ENCODE results near the gene ADAMTS17.

The ADAMTS17 gene

DNA sequence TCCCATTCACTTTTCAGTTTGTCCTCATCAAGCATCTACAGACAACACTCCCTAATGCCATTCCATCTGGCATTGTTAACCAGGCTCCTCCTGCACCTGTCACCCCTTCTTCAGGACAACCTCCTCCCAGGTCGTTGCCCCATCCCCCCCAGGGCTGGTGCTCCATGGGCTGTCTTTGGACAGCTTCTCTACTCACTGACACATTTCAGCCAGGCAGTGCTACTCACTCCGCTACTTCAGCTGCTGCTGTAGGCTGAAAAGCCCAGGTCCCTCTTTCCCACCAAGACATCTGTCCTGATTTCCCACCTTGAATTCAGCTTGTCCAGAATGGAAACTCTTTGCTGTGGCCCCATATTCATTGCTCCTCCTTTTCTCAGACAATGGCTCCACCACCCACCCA lies 61.9 kb downstream of the ADAMTS17 start:
- H3K27ac Mint-ChIP-seq = no peak overlapping the region
- H3K36me3 Mint-ChIP-seq (ENCODE audit: low read depth) = peaks cover 8% of the 10 kb centered on the region
- no peak for DNase-seq
- H3K4me1 Mint-ChIP-seq (ENCODE audit: low read depth) = no peaks in the 10 kb centered on the region
- H3K9me3 Mint-ChIP-seq = no peaks in the 10 kb centered on the region
- no peaks in the 10 kb centered on the region for H3K27me3 Mint-ChIP-seq
- no peak overlapping the region for H3K4me3 Mint-ChIP-seq

DNA sequence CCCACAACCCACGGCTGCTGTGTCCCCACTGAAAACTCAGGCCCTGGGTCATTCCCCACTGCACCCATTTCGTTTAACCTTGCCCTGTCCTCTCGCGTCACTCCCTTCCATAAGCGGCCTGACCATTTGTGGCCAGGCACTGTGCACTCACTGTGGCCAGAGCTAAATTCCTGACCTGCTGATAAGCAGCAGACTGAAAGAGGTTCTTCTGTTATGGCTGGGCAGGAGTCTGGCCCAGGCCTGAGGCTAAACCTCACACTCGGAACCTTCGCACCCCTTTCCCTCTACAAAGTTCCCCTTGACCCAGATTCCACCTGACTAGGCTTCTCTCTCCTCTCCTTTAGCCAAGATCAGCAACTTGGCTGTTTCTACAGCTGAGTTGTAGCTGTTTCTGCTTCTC lies 62.3 kb downstream of the ADAMTS17 start:
- DNase-seq = no peak
- Mint-ChIP-seq H3K4me1 (ENCODE audit: low read depth) (no peaks in the 10 kb centered on the region), H3K4me3 (no peak overlapping the region), H3K27me3 (no peaks in the 10 kb centered on the region), H3K36me3 (ENCODE audit: low read depth) (peaks cover 11% of the 10 kb centered on the region), H3K27ac (no peak overlapping the region), H3K9me3 (no peaks in the 10 kb centered on the region)

DNA sequence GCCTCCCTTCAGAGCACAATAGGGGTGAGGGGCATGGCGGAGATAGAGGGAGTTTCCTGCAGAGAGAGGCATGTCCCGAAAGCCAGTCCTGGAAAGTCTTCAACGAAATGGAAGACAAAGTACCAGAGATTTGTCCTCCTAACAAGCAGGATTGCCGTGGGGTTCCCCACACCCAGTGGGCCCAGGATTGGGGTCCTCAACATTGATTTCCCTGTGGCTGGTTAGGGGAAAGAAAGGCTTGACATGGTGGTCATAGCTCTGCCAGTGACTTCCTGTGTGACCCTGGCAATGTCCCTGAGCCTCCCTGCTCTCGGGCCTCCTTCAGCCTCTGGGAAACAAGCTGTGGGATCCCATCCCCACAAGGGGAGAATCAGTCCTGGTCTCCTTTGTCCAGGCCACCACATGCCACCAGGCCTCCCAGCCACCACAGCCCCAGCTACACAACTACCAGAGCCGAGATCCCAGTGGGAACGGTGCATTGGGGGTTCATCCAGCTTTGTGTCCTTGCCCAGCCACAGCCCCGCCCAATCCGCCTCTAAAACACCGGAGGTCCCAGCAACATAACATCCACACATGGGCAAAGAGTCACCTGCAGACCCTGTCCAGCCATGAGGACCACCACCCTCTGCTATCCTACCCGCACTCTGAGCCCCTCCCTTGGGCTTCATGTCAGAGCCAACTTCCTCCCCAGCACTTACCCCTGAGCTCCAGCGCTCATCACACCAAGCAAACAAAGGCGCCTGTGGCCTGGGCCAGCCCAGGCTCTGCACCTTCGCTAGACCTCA lies 63.0 kb downstream of the ADAMTS17 start:
- no peak for DNase-seq
- Mint-ChIP-seq H3K27ac (no peak overlapping the region), H3K36me3 (ENCODE audit: low read depth) (peaks cover 14% of the 10 kb centered on the region), H3K4me1 (ENCODE audit: low read depth) (no peaks in the 10 kb centered on the region), H3K4me3 (no peak overlapping the region), H3K9me3 (peaks cover 4% of the 10 kb centered on the region), H3K27me3 (no peaks in the 10 kb centered on the region)

DNA sequence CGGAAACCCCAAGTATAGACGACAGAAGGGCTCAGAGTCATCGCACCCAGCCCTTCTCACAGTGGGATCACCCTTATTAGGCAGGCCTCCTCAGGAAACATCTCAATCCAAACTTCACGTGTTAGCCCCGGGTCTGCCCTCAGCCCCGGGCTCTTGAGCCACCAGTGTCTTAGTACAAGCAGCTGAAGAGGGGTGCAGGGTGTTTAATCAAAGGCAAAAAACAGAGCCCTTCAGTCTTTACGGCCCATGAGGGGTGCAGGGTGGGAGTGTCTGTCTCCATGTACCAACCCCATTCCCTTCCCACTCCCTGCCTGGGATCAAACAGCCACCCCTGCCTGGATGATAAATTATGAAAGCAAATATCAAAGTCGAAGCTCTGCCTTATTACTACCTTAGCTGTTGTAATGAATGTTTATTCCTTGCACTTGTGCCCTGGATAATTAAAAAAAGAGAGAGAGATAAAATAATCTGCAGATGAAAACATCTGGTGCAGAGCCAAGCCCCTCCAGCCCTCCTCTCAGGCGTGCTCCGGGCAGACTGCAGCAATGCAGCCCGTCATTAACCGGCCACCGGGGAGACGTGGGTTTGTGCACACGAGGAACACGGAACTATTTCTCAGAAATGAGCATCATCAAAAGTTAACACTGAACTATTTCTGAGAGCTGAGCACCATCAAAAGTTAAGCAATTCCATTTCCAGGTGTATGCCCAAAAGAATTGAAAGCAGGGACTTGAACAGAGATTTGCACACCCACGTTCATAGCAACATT lies 64.5 kb downstream of the ADAMTS17 start:
- Mint-ChIP-seq H3K4me3 (no peak overlapping the region), H3K36me3 (ENCODE audit: low read depth) (peaks cover 28% of the 10 kb centered on the region), H3K27ac (no peak overlapping the region), H3K4me1 (ENCODE audit: low read depth) (no peaks in the 10 kb centered on the region), H3K27me3 (no peaks in the 10 kb centered on the region), H3K9me3 (peaks cover 19% of the 10 kb centered on the region)
- no peak for DNase-seq

DNA sequence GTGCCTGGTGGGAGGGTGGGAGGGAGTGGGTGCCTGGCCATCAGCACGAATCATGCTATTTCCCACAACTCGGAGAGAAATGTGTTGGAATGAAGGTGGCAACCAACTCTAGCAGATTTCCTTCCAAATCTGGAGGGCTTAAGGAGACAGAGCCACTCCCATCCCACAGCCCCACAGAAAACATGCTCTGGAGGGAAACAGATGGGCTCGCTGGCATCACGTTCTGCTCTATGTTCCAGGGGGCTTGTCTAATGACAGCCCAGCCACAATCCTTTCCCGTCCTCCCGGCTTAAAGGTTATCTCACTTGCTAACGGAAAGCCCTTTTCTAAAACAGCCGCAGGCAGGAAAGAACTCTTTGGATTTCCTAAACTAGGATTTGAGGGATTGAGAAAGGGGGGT lies 65.3 kb downstream of the ADAMTS17 start:
- Mint-ChIP-seq H3K4me1 (ENCODE audit: low read depth) (no peaks in the 10 kb centered on the region), H3K4me3 (no peak overlapping the region), H3K27me3 (no peaks in the 10 kb centered on the region), H3K27ac (no peak overlapping the region), H3K9me3 (peaks cover 25% of the 10 kb centered on the region), H3K36me3 (ENCODE audit: low read depth) (peaks cover 35% of the 10 kb centered on the region)
- DNase-seq = no peak

DNA sequence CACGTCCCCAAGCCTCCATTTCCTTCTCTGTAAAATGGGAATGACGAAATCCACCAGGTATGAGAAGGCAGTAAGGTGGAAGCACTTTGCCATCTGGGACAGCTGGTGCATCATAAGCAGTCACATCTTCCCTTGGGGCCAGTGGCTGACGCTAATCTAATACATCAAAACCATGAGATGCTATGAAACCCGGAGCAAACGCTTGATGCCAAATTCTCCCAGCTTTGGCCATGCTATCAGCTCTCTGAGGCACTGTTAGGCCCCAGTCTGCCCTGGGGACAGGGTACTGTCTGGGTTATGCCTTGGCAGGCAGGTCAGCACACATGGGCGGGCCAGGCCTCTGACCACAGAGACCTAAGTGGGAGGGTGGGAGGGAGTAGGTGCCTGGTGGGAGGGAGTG lies 66.1 kb downstream of the ADAMTS17 start:
- no peak for DNase-seq
- H3K27ac Mint-ChIP-seq = no peak overlapping the region
- H3K4me3 Mint-ChIP-seq = no peak overlapping the region
- no peaks in the 10 kb centered on the region for H3K4me1 Mint-ChIP-seq (ENCODE audit: low read depth)
- H3K27me3 Mint-ChIP-seq = no peaks in the 10 kb centered on the region
- H3K36me3 Mint-ChIP-seq (ENCODE audit: low read depth) = peaks cover 35% of the 10 kb centered on the region
- H3K9me3 Mint-ChIP-seq = peaks cover 29% of the 10 kb centered on the region

DNA sequence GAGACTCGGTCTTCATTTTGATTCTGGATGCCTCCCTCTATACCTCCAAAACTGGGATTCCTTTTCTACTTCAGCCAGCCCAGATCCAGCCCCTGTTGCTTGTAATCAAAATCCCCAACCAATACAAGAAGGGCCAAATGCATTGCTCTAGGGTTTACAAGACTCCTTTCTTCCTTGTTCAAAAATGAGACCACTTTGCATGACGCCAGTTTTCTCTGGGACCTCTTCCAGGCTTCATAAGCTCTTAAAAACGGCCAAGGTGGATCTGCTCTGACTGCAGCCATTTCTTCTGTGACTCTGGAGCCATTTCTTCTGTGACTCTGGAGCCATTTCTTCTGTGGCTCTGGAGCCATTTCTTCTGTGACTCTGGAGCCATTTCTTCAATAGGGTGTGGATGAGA lies 71.9 kb downstream of the ADAMTS17 start:
- Mint-ChIP-seq H3K9me3 (peaks cover 30% of the 10 kb centered on the region), H3K27me3 (no peaks in the 10 kb centered on the region), H3K4me1 (ENCODE audit: low read depth) (no peaks in the 10 kb centered on the region), H3K4me3 (no peak overlapping the region), H3K36me3 (ENCODE audit: low read depth) (peaks cover 27% of the 10 kb centered on the region), H3K27ac (no peak overlapping the region)
- no peak for DNase-seq

DNA sequence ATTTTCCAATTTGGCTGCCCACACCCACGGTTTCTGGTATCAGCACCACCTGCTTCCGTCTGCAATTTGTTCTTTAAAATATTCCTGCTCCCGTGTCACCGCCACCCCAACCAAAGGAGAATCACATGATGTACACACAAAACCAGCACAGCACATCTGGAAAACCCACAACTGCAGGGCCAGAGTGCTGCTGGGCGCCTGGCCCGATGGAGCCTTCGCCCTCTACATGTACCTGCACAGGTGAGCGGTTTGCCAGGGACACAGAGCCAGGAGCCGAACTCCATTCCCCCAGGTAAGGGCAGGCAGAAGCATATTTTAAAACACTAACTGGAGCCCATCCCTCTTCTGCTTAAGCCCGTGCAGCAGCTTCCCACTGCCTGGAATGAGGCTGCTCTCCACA lies 75.6 kb downstream of the ADAMTS17 start:
- Mint-ChIP-seq H3K27me3 (no peaks in the 10 kb centered on the region), H3K27ac (no peak overlapping the region), H3K9me3 (peaks cover 4% of the 10 kb centered on the region), H3K4me1 (ENCODE audit: low read depth) (no peaks in the 10 kb centered on the region), H3K4me3 (no peak overlapping the region), H3K36me3 (ENCODE audit: low read depth) (peaks cover 6% of the 10 kb centered on the region)
- DNase-seq = no peak

DNA sequence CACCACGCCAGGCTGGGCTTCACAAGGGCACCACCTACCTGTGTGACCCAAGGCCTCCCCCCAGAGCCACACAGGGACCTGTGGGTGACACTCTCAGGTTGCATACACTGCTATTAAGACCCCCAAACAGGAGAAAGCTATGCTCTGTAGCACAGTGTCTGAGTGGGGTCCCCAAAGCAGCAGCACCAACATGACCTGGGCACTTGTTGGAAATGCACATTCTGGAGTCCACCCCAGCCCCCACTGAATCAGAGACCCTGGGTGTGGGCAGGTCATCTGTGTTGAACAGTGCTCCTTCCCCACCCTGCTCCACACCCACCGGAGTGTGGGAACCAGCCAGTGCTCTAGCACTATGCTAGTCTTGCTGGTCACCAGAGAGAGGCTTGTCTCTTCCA lies 76.1 kb downstream of the ADAMTS17 start:
- DNase-seq = no peak
- no peak overlapping the region for H3K4me3 Mint-ChIP-seq
- H3K4me1 Mint-ChIP-seq (ENCODE audit: low read depth) = no peaks in the 10 kb centered on the region
- H3K27me3 Mint-ChIP-seq = no peaks in the 10 kb centered on the region
- H3K36me3 Mint-ChIP-seq (ENCODE audit: low read depth) = peaks cover 11% of the 10 kb centered on the region
- no peak overlapping the region for H3K27ac Mint-ChIP-seq
- H3K9me3 Mint-ChIP-seq = peaks cover under 1% of the 10 kb centered on the region

DNA sequence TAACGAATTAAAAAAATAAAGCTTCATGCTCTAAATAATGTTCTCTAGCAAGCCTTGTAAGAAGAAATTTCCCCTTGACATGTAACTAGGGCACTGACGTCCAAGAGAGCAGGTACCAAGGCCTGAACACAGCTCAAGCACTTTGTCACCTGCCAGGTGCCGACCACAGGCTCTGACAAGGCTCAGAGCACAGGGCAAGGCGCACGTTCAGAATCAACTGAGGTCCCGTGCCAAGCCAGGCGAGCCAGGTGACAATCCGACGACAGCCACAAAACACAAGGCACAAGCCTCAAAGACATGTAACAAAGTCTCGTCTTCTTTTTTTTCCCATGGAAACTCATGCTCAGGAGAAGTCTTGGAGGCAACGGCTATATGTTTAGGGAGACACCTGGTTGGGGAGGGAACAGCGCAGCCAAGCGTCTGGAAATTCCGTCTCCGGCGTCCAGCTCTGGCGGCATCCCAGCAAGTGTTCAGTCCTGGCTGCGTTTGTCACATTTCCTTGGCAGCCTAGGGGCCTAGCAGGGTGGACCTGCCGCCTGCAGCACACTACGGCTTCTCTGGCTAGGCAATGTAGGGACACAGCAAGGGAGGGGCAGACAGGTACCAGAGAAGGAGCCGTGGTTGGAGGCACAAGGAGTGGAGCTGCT lies 76.7 kb downstream of the ADAMTS17 start:
- H3K9me3 Mint-ChIP-seq = no peaks in the 10 kb centered on the region
- no peaks in the 10 kb centered on the region for H3K4me1 Mint-ChIP-seq (ENCODE audit: low read depth)
- no peak for DNase-seq
- H3K4me3 Mint-ChIP-seq = no peak overlapping the region
- H3K36me3 Mint-ChIP-seq (ENCODE audit: low read depth) = peaks cover 13% of the 10 kb centered on the region
- H3K27me3 Mint-ChIP-seq = no peaks in the 10 kb centered on the region
- no peak overlapping the region for H3K27ac Mint-ChIP-seq

DNA sequence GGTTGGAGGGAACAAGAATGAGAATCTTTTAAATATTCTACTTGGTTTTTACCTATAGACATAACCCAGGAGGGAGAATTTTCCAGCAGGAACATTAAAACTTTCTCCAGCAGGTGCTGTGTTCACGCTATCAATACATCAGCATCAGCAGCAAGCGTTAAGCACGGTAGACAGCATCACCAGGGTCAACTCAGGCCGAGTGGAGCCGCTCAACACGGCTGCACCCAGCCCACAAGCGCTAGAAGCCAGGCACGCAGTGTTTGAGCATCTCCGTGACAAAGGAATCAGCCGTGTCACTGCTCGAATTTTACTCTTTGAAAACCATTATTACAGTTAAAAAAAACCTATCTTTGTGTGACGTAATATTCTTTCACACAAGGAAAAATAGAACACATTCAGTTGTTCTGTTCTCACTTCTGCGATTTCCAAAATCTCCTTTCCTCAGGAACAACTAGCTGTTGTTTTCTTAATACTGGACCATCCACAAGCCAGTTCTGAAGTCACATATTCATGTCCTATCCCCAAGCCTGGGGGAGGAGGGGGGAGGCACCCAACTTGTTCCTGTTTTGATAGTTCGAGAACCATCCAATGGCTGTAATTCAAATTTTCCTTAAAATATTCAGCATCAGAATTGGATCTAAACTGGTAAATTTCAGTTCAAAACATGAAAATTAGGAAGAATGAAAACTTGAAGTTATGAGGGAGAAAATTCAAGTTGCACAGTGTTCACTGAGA lies 77.9 kb downstream of the ADAMTS17 start:
- Mint-ChIP-seq H3K4me1 (ENCODE audit: low read depth) (no peaks in the 10 kb centered on the region), H3K27me3 (no peaks in the 10 kb centered on the region), H3K36me3 (ENCODE audit: low read depth) (peaks cover 13% of the 10 kb centered on the region), H3K4me3 (no peak overlapping the region), H3K27ac (no peak overlapping the region), H3K9me3 (no peaks in the 10 kb centered on the region)
- DNase-seq = no peak

DNA sequence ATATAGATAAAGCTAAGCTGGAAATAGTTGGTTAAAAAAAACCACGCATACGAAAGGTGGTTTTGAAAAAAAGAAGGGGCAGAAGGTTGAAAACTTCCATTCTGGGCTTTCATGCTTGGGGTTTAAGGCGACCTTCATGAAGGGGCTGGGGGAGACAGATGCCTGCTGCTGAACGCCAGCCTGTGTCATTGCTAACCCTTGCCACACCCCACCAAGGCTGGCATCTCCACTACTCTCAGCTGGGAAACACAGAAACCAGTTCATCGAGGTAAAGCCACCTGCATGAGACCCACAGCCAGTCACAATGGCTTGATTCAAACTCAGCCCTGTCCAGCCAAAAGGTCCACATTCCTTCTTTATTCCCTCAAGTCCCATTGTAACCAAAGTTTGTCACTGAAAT lies 78.7 kb downstream of the ADAMTS17 start:
- no peaks in the 10 kb centered on the region for H3K27me3 Mint-ChIP-seq
- no peak overlapping the region for H3K4me3 Mint-ChIP-seq
- H3K36me3 Mint-ChIP-seq (ENCODE audit: low read depth) = peaks cover 22% of the 10 kb centered on the region
- DNase-seq = no peak
- H3K9me3 Mint-ChIP-seq = no peaks in the 10 kb centered on the region
- H3K27ac Mint-ChIP-seq = no peak overlapping the region
- no peaks in the 10 kb centered on the region for H3K4me1 Mint-ChIP-seq (ENCODE audit: low read depth)

DNA sequence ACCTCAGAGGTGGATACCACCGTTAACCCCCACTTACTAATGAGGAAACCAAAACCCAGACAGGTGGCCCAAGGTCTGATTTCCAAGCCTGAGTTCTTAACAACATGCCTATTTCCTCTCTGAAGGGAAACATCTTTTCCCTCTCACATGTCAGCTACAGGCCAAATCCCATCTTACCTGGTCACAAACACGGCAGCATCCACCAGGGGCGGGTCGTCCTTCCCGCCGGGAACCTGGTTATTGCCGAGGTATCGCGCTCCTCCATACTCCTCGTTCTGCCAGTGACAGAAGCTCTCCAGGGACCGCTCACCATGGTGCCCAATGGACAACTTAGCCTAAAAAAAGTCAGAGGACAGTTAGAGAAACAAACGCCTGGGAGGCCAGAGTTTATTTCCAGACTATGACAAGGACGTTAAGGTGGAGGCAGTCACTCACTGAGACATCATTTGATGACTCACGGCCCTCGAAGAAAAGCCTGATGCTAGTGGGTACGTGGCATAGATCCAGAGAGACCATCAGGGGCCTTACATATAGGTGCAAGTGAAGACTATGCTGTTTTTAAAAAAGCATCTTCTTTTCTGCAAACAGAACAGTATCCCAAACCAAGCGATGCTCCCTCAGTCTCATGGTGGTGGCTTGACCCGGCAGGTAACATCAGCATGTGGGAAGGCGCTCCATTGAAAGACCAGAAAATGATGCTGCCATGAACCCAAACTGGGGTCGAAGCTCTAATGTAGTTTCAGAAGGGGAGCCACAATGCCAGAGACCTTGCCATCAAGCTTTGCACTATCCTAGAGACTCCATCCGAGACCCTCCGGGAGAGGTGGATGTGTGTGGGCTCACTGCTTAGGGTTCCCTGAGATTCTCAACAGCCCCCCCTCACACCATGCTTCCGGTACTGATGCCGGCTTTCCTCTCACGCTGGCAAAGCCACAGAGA lies 80.2 kb downstream of the ADAMTS17 start:
- Mint-ChIP-seq H3K27me3 (no peaks in the 10 kb centered on the region), H3K9me3 (no peaks in the 10 kb centered on the region), H3K36me3 (ENCODE audit: low read depth) (peaks cover 32% of the 10 kb centered on the region), H3K27ac (no peak overlapping the region), H3K4me3 (no peak overlapping the region), H3K4me1 (ENCODE audit: low read depth) (no peaks in the 10 kb centered on the region)
- no peak for DNase-seq

DNA sequence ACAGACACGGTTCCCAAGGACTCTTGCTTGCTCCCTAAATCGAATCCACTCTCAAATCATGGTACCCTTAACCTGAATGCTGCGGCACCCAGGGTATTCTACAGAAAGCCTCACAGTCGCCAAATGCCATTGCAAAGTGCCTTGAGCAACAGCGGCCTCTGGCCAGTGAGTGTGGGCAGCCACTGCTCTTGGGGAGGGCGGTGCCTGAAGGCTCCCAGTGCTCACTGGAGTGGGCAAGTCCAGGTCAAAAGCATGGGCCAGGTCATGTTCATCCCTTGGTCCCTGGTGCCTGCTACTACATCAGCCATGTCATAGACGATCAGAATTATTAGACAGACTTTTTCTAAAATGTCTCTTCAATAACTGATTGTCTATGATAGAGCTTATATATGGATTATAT lies 82.5 kb downstream of the ADAMTS17 start:
- no peak overlapping the region for H3K27ac Mint-ChIP-seq
- H3K36me3 Mint-ChIP-seq (ENCODE audit: low read depth) = peaks cover 35% of the 10 kb centered on the region
- no peaks in the 10 kb centered on the region for H3K9me3 Mint-ChIP-seq
- H3K4me3 Mint-ChIP-seq = no peak overlapping the region
- no peaks in the 10 kb centered on the region for H3K4me1 Mint-ChIP-seq (ENCODE audit: low read depth)
- no peak for DNase-seq
- no peaks in the 10 kb centered on the region for H3K27me3 Mint-ChIP-seq
